Measurements from ENCODE around the gene MAN1C1. TPM values are rescaled to one million over a fixed set of nuclear protein-coding genes. Genes with fewer than 3 reads are reported as not detected.

Gene MAN1C1
- total and polyA plus RNA-seq, 9 of the 15 experiments (the other 6 are each of a cell fraction or from before 2014, with no cell fraction given): 0.04 to 0.44 (median 0.10) TPM; not detected in 3

GRCh38 chr1:25797939-25798338 is 181.3 kb downstream of the MAN1C1 start (continued):
- TF ChIP-seq RNF219 (CRISPR knock-in tag; IDR thresholded peaks at IDR 0.05) (no peak), KDM4B (IDR thresholded peaks at IDR 0.05; ENCODE audit: borderline replicate concordance in 2 of 2, low read depth in 1 of 2) (no peak), BRCA1 (IDR thresholded peaks at IDR 0.05) (no peak), BRCA1 (CRISPR knock-in tag; IDR thresholded peaks at IDR 0.05) (no peak), PBX2 (CRISPR knock-in tag; IDR thresholded peaks at IDR 0.05; ENCODE audit: low read depth) (no peak), PBX2 (tag; conservative IDR thresholded peaks at IDR 0.05; ENCODE audit: low read depth) (no peak), KAT7 (CRISPR knock-in tag; IDR thresholded peaks at IDR 0.05; ENCODE audit: borderline replicate concordance) (no peak), RCOR1 (IDR thresholded peaks at IDR 0.05; ENCODE audit: borderline replicate concordance in 1 of 2, low read depth in 2 of 2, low read length in 2 of 2) (0 out of 4 replicates have a peak, but pooled peaks of 1 of the 2 experiments have one; percentile 37), ZNF431 (CRISPR knock-in tag; IDR thresholded peaks at IDR 0.05) (no peak), NRF1 (conservative IDR thresholded peaks at IDR 0.05 in 1 of 2, IDR thresholded peaks at IDR 0.05 in 1 of 2) (no peak), L3MBTL2 (IDR thresholded peaks at IDR 0.05) (peak; percentile 23; the same call in 1 of the 2 replicates), ZFP91 (CRISPR knock-in tag; IDR thresholded peaks at IDR 0.05) (no peak), ZNF511 (CRISPR knock-in tag; IDR thresholded peaks at IDR 0.05) (0 out of 2 replicates have a peak, but pooled peaks have one; percentile 26), SMC3 (conservative IDR thresholded peaks at IDR 0.05; ENCODE audit: insufficient read depth, low read depth, low read length) (peak; percentile 67; the same call in 1 of the 2 replicates), DEAF1 (CRISPR knock-in tag; IDR thresholded peaks at IDR 0.05) (no peak)
